ENCODE results near the gene GDPD3.
"Not testable (repeated sequence)": the region's sequence is repeated elsewhere in the genome, so short reads cannot be mapped to it uniquely, and the experiment has no call there.

The GDPD3 gene, protein sequence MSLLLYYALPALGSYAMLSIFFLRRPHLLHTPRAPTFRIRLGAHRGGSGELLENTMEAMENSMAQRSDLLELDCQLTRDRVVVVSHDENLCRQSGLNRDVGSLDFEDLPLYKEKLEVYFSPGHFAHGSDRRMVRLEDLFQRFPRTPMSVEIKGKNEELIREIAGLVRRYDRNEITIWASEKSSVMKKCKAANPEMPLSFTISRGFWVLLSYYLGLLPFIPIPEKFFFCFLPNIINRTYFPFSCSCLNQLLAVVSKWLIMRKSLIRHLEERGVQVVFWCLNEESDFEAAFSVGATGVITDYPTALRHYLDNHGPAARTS

DNA sequence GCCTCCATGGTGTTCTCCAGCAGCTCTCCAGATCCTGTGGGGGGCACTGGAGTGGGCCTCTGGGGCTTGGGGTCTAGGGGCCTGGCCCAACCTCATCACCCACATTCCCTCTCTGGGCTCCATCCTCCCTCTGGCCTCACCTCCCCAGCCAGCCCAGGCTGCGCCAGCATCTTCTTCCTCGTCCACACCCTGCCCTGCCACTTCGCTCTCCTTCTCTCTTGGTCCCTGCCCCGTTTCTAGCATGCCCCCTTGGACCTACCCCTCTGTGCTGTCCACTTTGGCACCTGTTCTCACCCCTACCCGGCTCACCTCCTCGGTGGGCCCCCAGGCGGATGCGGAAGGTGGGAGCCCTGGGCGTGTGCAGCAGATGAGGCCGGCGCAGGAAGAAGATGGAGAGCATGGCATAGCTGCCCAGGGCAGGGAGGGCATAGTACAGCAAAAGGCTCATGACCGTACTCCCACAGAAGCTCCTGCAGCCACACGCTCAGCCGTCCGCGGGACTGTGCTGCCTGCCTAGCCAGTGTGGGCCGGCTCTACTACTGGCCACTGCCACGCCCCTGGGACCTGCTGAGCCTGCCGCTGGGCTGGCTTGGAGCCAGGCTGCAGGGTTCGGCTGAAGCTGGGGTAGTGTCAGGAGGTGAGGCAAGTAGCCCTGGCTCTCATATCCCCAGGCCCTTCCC is at the start of gene GDPD3:
TSS of gene GDPD3 (minus strand) at position 507 of the 680 bp plus-strand sequence. CDS start at position 448, 59 bp downstream.
- no peak for DNase-seq (ENCODE audit: low read depth)

DNA sequence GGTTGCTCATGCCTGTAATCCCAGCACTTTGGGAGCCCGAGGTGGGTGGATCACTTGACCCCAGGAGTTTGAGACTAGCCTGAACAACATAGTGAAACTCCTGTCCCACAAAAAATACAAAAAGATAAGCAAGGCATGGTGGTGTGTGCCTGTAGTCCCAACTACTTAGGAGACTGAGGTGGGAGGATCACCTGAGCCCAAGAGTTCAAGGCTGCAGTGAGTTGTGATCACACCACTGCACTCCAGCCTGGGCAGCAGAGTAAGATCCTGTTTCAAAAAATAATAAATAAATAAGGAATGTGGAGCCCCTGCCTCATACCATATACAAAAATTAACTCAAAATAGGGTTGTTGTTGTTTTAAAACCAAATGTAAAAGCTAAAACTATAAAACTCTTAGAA is 43.9 kb upstream of the GDPD3 start:
- no peak for DNase-seq (ENCODE audit: low read depth)

DNA sequence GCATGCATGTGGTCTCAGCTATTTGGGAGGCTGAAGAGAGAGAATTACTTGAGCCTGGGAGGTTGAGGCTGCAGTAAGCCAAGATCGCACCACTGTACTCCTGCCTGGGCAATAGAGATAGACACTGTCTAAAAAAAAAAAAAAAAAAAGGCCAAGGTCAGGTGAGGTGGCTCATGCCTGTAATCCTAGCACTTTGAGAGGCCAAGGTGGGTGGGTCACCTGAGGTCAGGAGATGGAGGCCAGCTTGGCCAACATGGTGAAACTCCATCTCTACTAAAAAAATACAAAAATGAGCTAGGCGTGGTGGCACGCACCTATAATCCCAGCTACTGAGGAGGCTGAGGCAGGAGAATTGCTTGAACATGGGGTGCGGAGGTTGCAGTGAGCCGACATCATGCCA is 41.9 kb upstream of the GDPD3 start:
- DNase-seq (ENCODE audit: low read depth), result no peak

DNA sequence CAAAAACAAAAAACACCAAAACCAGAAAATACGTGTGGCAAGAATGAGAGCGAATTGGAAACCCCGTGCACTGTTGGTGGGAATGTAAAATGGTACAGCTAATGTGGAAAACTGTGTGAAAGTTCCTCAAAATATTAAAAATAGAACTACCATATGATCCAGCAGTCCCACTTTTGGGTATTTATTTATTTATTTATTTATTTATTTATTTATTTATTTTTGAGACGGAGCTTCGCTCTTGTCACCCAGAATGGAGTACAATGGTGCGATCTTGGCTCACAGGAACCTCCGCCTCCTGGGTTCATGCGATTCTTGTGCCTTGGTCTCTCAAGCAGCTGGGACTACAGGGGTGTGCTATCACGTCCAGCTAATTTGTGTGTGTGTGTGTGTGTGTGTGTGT is 39.2 kb upstream of the GDPD3 start:
- DNase-seq (ENCODE audit: low read depth), result no peak

DNA sequence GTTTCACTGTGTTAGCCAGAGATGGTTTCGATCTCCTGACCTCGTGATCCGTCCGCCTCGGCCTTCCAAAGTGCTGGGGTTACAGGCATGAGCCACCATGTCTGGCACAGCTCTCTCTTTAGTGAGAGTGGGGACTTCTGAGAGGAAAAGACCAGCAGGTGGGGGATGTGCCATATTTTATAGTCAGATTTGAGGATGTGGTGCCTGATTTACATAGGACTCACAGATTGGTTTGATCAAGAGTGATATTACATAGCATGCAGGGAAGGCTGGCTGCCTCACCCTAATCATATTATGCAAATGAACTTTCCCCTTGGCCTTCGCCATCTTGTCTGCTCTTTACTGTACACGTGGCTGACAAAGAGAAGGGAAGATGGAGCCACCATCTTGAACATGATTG is 37.8 kb upstream of the GDPD3 start:
- DNase-seq (ENCODE audit: low read depth), result no peak

DNA sequence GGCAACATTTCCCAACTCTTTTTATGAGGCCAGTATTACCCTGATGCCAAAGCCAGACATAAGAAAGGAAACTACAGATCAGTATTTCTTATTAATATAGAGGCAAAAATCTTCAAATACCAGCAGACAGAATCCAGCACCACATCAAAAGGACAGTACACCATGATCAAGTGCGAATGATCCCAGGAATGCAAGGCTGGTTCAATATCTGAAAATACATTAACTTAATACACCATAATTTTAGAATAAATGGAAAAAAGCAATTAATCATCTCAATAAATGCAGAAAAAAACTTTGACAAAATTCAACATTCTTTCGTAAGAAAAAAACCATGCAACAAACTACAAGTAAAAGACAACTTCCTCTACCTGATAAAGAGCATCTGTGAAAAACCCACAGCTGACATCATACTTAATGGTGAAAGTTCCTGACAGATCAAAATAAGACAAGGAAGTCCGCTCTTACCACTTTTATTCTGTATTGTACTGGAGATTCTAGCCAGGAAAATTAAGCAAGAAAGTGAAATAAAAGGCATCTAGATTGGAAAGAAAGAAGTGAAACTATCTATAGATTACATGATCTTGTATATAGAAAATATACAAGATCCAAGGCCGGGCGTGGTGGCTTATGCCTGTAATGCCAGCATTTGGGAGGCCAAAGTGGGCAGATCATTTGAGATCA is 36.1 kb upstream of the GDPD3 start:
- no peak for DNase-seq (ENCODE audit: low read depth)

DNA sequence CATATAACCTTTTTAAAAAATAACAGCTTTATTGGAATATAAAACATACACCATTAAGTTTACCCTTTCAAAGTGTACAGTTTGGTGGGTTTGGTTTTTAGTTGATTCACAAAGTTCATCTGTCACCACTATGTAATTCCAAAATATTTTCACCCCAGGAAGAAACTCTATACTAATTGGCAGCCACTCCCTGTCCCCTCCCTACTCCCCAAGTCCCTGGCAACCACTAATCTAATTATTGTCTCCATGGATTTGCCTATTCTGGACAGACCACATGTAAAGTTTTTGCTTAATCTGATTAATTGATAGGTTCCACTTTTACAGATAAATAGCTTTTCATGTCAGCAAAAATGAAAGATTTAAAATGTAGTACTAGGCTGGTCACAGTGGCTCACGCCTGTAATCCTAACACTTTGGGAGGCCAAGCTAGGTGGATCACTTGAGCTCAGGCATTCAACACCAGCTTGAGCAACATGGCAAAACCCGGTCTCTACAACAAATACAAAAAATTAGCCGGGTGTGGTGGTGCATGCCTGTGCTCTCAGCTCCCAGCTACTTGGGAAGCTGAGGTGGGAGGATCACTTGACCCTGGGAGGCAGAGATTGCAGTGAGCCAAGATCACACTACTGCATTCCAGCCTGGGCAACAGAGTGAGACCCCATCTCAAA is 34.6 kb upstream of the GDPD3 start:
- DNase-seq (ENCODE audit: low read depth), result no peak

DNA sequence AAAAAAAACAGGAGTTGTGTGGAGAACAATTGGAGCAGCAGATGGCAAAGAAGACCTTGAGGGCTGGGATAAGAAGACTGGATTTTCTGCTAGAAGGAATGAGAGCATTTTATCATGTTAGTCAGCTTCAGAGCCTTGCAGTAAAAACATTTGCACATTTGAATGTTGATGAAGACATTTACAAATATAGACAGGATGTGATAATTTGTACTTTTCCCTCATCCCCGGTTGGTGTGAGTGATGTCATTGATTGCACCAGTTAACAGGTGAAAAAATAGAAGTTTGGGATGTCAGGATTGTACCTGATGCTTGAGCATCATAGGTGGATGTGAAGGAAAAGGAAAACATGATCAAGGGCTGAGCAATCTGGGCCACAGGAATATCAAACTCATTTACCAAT is 32.3 kb upstream of the GDPD3 start:
- DNase-seq (ENCODE audit: low read depth), result no peak

DNA sequence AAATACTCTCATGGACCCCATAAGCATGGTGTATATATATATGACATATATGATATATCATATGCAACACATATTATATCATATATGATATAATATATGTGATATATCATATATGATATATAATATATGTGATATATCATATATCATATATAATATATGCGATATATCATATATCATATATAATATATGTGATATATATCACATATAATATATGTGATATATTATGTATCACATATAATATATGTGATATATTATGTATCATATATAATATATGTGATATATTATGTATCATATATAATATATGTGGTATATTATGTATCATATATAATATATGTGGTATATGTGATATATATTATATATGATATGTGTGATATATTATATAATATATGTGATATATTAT is 31.6 kb upstream of the GDPD3 start:
- no peak for DNase-seq (ENCODE audit: low read depth)

DNA sequence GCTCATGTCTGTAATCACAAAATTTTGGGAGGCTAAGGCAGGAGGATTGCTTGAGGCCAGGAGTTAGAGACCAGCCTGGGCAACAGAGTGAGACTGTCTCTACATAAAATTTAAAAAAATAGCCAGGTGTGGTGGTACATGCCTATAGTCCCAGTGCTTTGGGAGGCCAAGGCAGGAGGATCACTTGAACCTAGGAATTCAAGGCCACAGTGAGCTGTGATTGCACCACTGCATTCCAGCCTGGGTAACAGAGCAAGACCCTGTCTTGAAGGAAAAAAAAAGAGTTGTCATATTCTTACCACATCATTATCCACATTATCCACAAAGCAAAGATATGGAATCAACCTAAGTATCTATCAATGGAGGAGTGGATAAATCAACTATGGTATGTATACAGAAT is 30.7 kb upstream of the GDPD3 start:
- no peak for DNase-seq (ENCODE audit: low read depth)

DNA sequence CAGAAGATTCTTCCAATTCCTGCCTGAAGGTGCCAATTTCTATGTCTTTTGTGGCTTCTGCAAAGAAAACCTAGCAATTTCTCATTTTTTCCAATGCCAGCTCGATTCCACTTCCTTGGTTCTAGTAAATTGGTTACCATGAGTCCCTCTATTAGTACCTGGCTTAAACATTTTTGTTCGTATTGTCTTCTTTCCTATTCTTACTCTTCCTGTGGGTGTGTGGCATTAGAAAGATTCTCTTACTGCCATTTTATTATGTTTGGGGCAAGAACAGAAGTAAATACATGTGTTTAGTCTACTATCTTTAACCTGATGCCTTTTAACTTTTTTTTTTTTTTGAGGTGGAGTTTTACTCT is 30.0 kb upstream of the GDPD3 start:
- DNase-seq (ENCODE audit: low read depth), result no peak

DNA sequence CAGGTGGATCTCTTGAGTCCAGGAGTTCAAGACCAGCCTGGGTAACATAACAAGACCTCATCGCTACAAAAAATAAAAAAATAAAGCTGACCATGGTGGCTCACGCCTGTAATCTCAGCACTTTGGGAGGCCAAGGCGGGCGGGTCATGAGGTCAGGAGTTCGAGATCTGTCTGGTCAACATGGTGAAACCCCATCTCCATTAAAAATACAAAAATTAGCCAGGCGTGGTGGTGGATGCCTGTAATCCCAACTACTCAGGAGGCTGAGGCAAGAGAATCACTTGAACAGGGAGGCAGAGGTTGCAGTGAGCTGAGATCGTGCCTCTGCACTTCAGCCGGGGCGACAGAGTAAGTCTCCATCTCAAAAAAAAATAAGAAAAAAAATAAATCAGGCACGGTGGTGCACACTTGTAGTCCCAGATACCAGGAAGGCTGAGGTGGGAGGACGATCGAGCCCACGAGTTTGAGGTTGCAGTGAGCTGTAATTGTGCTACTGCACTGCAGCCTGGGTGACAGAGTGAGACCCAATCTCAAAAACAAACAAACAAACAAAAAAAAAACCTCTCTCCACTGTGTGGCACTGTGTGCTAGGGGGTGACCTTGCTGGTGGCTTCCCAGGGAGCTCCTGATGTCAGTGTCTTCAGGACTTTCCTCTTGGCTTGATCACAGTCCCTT is 29.5 kb upstream of the GDPD3 start:
- no peak for DNase-seq (ENCODE audit: low read depth)

DNA sequence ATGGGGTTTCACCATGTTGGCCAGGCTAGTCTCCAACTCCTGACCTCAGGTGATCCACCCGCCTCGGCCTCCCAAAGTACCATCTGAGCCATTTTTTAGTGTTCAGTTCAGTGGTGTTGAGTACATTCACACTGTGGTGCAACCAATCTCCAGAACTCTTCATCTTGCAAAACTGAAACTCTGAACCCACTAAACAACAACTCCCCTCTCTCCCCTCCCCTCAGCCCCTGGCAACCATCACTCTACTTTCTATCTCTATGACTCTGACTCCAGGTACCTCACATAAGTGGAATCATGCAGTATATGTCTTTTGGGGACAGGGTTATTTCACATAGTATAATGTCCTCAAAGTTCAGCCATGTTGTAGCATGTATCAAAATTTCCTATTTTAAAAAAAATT is 28.4 kb upstream of the GDPD3 start:
- no peak for DNase-seq (ENCODE audit: low read depth)

DNA sequence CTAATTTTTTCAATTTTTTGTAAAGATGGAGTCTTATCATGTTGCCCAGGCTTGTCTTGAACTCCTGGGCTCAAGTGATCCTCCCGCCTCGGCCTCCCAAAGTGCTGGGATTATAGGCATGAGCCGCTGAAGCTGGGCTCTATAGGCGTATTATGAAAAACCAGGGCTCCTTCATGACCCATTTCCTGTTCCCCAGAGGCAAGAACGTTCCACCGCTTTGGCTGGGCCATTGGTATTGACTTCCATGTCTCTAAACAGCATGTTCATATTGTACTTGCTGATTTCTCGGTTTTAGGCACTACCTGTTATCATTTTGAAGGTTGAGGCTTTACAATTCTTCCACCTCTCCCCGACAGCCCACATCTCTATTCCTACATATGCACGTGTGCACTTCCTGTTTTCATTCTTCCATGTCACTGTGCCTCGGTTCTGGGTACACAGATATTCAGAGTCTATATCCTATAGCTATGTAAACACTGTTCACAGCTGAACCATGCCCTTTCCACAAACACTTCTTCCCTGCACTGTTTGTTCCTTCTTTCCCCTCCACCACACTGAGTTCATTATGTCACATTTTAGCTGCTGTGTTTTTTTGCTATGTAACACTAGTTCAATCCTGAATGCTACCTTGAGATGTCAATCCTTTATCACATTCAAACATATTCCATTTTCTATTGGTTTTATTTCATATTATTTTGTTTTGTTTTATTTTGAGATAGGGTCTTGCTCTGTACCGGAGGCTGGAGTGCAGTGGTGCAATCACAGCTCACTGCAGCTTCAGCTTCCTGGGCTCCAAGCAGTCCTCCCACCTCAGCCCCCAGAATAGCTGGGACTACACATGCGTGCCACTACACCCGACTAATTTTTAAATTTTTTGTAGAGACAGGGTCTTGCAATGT is 26.5 kb upstream of the GDPD3 start:
- DNase-seq (ENCODE audit: low read depth), result no peak

DNA sequence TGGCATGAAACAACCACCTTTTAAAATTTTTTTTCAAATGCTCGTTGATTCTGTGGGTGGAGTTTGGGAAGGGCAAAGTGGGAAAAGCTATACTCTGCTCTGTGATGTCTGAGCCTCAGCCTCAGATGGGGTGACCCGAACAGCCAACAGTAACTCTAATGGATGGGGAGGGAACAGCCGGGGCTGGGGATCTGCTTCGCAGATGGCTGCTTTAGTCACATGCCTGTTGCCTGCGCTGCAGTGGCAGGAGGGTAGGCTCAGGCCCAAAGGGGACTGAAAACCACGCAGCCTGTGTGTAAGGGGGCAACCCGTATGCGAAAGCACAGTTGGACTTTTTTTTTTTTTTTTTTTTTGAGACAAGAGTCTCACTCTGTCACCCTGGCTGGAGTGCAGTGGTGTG is 24.6 kb upstream of the GDPD3 start:
- no peak for DNase-seq (ENCODE audit: low read depth)

DNA sequence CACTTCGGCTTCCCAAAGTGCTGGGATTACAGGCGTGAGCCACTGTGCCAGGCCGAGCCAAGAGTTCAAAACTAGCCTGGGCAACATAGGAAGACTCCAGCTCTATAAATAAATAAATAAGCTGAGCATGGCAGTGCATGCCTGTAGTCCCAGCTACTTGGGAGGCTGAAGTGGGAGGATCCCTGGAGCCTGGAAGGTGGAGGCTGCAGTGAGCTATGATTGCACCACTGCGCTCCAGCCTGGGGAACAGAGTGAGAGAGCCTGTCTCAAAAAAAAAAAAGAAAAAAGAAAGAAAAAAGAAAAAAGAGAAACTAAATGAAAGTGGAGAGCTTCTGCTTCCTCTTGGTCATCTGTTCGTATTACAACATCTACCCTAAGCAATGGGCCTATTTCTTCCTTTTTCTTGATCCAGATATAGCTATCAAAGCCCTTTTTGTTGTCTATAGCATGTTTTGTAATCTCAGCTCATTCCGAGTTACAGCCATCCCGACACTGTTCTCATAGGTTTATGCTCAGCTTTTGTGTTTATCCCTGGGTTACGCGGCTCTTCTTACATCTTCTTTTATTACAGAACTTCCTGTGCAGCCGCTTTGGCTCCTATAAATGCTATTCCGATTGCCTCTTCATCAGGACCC is 23.8 kb upstream of the GDPD3 start:
- DNase-seq (ENCODE audit: low read depth), result no peak

DNA sequence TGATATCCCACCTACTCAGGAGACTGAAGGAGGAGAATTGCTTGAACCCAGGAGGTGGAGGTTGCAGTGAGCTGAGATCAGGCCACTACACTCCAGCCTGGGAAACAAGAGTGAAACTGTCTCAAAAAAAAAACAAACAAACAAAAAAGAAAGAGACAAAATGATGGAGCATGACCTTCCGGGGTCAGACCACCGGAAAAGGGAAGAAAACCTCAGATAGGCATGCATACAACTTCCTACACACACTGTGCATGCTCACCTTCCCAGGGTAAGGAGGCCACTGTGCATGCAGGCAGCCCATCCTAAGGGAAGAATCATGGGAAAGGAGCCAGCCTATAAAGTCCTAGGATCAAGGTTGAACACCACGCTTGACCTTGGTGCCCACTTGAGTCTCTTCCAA is 19.3 kb upstream of the GDPD3 start:
- DNase-seq (ENCODE audit: low read depth), result no peak

DNA sequence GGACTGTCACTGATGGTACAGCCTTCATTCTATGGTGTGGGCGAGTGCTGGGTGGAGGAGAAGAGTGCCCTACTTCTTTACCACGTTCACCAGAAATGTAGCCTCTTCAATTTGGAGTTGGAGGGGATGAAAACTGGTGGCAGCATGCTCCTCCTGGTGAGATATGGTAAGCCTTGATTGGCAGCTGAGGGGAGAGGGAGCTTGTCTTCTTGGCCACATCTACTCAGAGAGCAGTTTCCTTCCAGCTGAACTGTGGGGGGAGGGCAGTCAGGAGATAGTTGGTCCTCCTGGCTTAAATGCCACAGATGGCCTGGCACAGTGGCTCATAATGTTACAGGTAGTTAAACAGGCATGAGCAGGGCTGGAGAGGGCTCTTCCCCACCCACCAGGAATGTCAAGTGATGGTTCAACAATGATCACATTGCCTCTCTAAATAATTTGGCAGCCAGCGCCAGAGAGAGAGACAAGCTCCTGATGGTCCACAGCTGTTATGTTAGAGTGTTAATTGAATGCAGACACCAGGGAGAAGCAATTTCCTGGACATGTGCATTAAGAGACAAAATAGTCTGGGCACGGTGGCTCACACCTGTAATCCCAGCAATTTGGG is 18.6 kb upstream of the GDPD3 start:
- no peak for DNase-seq (ENCODE audit: low read depth)

DNA sequence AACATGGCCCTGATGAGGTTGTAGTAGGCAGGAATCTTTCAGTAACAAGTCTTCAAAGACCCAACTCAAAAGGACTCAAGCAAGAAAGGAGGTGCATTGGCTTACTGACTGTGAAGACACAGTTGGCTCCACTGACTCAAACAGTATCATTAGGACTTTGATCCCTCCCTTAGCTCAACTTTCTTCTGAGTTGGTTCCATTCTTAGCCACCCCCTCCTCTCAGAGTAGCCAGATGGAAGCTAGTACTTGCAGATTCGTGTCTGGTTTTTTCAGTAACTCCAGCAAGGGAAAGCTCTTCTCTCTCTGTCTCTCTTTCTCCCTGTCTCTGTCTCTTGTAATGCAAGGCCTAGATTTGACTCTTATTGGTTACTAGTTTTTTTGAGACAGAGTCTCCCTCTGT is 14.7 kb upstream of the GDPD3 start:
- DNase-seq (ENCODE audit: low read depth), result no peak

DNA sequence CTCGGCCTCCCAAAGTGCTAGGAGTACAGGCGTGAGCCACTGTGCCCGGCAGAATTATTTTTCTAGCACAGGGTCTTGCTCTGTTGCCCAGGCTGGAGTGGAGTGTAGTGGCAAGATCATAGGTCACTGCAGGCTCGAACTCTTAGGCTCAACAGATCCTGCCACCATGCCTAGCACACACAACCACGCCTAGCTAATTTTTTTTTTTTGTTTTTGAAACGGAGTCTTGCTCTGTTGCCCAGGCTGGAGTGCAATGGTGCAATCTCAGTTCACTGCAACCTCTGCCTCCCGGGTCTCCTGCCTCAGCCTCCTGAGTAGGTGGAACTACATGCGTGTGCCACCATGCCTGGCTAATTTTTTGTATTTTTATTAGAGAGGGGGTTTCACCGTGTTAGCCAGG is 12.4 kb upstream of the GDPD3 start:
- not testable (repeated sequence) for DNase-seq (ENCODE audit: low read depth)

Measured in GM04503 (cell line).